LNCAP (cell line): ENCODE data around the gene FH.
A peak's percentile ranks its signal among the peaks of the same experiment; 100 is the strongest.

Experiments used
- TF ChIP-seq, protein P1 (sequence below): fragments of 450-650 bp; IDR thresholded peaks from 2 replicates; pipeline ENCODE4 v1.5.1; 2017; ENCODE audit warnings: mild to moderate bottlenecking

The FH gene

DNA sequence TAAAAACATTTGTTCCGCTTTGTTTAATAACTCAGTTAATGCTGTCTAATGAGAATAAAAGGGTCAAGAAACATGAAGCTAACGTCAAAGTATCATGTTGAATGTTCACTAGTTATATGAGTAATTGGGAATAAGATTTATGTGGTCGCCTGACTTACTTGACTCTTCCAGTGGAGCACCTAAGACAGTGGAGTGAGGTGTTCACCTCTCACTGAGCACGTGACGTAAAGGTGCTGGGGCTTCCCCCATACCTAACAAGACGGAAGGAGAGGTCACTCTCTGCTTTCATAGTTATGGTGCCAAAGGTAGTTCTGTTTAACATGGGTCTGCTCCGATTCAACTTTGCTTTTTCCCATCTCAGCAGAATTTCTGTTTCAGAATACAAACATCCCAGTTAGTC is 13.3 kb upstream of the FH start:
- TF ChIP-seq, protein P1, sequence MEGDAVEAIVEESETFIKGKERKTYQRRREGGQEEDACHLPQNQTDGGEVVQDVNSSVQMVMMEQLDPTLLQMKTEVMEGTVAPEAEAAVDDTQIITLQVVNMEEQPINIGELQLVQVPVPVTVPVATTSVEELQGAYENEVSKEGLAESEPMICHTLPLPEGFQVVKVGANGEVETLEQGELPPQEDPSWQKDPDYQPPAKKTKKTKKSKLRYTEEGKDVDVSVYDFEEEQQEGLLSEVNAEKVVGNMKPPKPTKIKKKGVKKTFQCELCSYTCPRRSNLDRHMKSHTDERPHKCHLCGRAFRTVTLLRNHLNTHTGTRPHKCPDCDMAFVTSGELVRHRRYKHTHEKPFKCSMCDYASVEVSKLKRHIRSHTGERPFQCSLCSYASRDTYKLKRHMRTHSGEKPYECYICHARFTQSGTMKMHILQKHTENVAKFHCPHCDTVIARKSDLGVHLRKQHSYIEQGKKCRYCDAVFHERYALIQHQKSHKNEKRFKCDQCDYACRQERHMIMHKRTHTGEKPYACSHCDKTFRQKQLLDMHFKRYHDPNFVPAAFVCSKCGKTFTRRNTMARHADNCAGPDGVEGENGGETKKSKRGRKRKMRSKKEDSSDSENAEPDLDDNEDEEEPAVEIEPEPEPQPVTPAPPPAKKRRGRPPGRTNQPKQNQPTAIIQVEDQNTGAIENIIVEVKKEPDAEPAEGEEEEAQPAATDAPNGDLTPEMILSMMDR: no peak

DNA sequence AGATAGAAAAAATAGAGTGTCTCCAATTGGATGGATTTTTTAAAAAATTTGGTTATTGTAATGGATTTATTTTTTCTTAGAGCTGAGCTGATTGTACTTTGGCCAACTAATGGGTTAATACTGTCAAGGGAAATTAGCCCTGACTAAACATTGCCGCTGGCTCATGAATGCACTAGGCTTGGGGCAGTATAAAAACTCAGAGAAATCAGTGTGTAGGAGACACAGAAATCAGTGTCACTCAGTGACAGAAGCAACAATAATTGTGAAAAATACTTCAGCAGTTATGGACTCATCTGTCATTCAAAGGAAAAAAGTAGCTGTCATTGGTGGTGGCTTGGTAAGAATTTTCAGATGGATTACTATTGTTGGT is 12.6 kb upstream of the FH start, which contains the start of gene KMO:
Gene KMO (plus strand): TSS at position 217 of the 370 bp plus-strand sequence. CDS start 67 bp downstream, at position 284.
- TF ChIP-seq, protein P1: no peak

DNA sequence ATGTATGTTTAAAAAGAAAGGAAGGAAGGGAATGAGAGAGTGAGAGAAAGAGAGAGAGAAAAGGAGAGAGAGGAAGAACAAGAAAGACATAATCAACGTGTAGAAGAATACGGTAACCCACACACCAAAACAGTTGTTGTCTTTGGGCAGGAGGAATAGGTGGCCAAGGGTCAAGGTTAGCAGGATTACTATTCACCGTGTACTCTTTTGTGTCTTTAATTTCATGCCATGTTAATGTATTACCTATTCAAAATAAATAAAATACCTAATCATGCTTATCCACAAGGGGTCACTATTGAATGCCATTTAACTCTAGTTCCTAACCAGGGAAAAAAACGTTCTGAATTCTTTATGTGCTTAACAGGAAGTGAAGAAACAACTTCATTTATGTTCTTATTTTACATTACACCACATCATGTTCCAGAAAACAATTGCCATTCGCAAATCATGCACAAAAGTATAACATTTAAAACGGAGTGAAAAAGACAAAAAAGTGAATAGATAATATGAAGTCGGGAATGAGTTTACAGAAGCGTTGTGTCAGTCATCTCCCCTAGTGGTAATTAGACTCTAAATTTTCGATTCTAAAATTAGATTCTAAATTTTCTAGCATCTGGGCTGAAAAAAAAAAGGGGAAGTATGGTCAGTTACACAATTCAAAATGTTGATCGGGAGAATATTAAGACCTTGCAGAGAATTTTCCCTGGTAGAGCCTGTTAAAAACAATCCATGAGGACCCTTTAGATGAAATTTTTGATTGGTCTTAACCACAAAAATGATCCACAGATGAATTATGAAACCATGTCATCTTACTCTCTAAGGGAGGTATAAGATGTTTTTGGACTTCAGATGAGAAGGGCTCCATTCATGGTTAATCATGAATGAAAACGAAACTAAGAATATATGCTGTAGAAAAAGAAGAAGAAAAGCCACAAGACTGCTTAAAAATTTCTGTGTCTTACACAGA is 11.9 kb upstream of the FH start:
- TF ChIP-seq, protein P1: peak; percentile 70

DNA sequence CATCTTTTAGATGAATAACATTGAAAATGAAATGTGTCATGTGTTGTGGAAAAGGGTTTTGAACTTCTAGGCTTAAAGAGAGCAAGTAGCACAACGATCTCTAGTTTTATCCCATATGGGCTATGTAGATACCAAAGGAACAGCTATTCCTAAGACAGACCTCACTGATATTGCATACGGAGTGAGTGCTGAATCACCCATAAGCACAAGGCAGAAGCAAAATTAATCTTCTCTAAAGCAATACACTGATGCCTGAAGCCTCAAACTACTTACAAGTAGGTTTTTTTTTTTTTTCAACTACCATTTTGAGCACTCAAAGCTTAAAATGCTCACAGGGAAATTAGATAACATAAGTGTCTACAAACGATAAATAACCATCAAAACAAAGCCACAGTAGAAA is 7.6 kb upstream of the FH start:
- TF ChIP-seq, protein P1: no peak

DNA sequence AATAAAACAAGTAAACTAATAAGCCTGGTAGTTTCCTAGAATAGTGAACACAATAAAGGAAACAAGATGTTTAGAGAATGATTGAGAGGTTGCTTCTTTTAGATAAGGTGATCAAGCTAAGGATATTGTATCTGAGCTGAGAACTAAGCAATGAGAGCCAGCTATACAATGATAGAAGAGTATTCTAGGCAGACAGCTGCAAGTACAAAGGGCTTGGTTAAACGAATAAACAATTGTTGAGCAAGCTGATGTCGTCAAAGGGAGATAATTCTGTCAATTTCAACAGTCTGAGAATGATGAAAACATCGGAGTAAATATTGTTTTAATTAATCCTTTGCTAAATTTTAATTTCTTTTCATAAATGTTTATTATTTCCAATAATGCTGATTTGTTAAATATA is 5.5 kb upstream of the FH start:
- TF ChIP-seq, protein P1: no peak

DNA sequence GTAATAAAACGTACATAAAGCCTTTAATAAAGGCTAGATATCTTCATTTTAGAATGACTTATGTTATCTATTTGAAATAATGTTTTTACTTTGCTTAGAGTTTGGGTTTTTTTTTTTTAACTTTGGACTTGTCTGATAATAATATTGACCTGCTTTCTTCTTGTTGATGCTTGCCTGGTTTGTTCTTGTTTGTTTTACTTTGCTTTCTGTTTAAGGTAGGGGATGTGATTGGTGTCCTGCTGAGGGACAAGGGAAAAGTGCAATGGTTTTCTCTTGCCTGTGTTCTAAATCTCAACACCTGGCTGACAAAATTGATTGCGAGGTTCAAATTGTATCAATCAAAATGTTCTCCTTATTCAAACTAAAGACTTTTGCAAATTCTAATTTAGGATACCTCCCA is 2.2 kb upstream of the FH start:
- TF ChIP-seq, protein P1: no peak

DNA sequence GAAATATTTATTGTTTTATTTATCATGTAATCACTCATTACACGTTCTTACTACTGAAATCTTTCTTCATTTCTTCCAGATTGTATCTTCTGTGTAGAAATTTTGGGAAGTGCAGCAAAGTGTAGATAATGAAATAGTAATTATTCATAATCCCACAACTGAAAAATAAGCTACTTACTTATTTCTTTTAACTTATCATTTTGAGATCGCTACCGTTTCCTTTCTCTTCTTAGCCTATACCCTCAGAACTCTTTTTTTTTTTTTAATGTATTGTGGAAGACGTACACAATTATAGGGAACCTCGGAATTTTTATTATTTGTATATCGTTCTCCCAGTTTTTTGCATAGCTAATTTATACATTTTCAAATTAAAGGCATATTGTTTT is 518 bp upstream of the FH start:
- TF ChIP-seq, protein P1: no peak
